HCT116 (cell line): ENCODE results near the gene PKN1. TPM values are rescaled to one million over a fixed set of nuclear protein-coding genes. Genes with fewer than 3 reads are reported as not detected.

Source experiments
- ATAC-seq: fragments of 200-7000 bp; cut with Tn5 transposase; 2 replicates; pipeline ENCODE4 v1.9.1; 2020; ENCODE audit warnings: mild to moderate bottlenecking, moderate library complexity
- BruUV-seq: library from RNA; stranded (reverse); fragments of 400-500 nt; replicated peaks from 2 replicates; lab custom pipeline; 2021; lab: Mats Ljungman, UMichigan
- CTCF ChIA-PET: fragments of 300-600 bp; sonication (Branson Sonifier 250); formaldehyde crosslinking; loops from one replicate; lab custom pipeline; 2021; ENCODE audit warnings: antibody characterized with exemption; lab: Charles Lee
- POLR2A ChIA-PET: fragments of 300-600, 350-600 bp; sonication (Branson Sonifier 250); formaldehyde crosslinking; loops from one replicate; lab custom pipeline; 2021; ENCODE audit warnings: antibody characterized with exemption; lab: Charles Lee
- RAD21 ChIA-PET, 2 experiments: fragments of 300-600 bp; sonication (Branson Sonifier 250); formaldehyde crosslinking; loops; one replicate each; lab custom pipeline; 2023; ENCODE audit warnings: low total read pairs in 2 of 2; ENCODE audit not compliant: uncharacterized antibody in 2 of 2, unreplicated experiment in 2 of 2, low non-redundant PET in 1 of 2; lab: Charles Lee
- DNase-seq: peaks from one replicate; pipeline ENCODE4 v3.0.0-alpha.2; 2010; ENCODE audit warnings: low read depth, low spot score
- H2AFZ ChIP-seq: fragments of 200-600 bp; shearing (Covaris generic), sonication (generic); 2 replicates; pipeline ENCODE4 v1.6.1; 2017; ENCODE audit warnings: low read depth, mixed run types, mixed read lengths, antibody characterized with exemption, low read length; ENCODE audit not compliant: poor library complexity, severe bottlenecking
- H3K27ac ChIP-seq: 2 replicates; pipeline ENCODE4 v1.5.1; 2012; ENCODE audit warnings: low read depth, low read length
- H3K27me3 ChIP-seq: fragments of 200-600 bp; sonication (generic); 2 replicates; pipeline ENCODE4 v1.6.1; 2016; ENCODE audit warnings: mixed run types, low read length, mixed read lengths; ENCODE audit not compliant: insufficient read depth
- H3K36me3 ChIP-seq, 2 experiments: fragments of 200-500 bp in 1 of 2; fragments of 200-600 bp in 1 of 2; sonication (Bioruptor generic) in 1 of 2; sonication (generic) in 1 of 2; 2 replicates each; pipeline versions ENCODE4 v1.5.1 to v1.6.1; 2014 to 2016; ENCODE audit warnings: low read length in 2 of 2, inconsistent platforms in 1 of 2, mixed read lengths in 1 of 2, mixed run types in 1 of 2; ENCODE audit not compliant: insufficient read depth in 2 of 2, control insufficient read depth in 1 of 2
- H3K4me1 ChIP-seq, 2 experiments: fragments of 200-600 bp in 1 of 2; sonication (generic) in 1 of 2; 2 replicates each; pipeline versions ENCODE4 v1.5.1 to v1.6.1; 2012 to 2017; ENCODE audit warnings: low read length in 2 of 2, inconsistent platforms in 1 of 2, mild to moderate bottlenecking in 1 of 2, mixed read lengths in 1 of 2, mixed run types in 1 of 2, moderate library complexity in 1 of 2; ENCODE audit not compliant: insufficient read depth in 2 of 2, control insufficient read depth in 1 of 2
- H3K4me2 ChIP-seq: fragments of 200-600 bp; sonication (generic); 2 replicates; pipeline ENCODE4 v1.6.1; 2017; ENCODE audit warnings: mixed run types, low read length, mixed read lengths
- H3K4me3 ChIP-seq, 2 experiments: fragments of 200-600 bp in 1 of 2; sonication (generic) in 1 of 2; replicated peaks in 1 of 2; 2 replicates each; pipeline ENCODE4 v1.5.1; 2011 to 2016; ENCODE audit warnings: low read length in 2 of 2, control low read depth in 1 of 2, low read depth in 1 of 2, mild to moderate bottlenecking in 1 of 2, mixed read lengths in 1 of 2, mixed run types in 1 of 2
- H3K79me2 ChIP-seq: fragments of 200-600 bp; sonication (generic); 2 replicates; pipeline ENCODE4 v1.6.1; 2017; ENCODE audit warnings: mild to moderate bottlenecking, mixed run types, low read length, moderate library complexity, mixed read lengths; ENCODE audit not compliant: insufficient read depth
- H3K9ac ChIP-seq: fragments of 200-600 bp; sonication (generic); 2 replicates; pipeline ENCODE4 v1.6.1; 2016; ENCODE audit warnings: low read length, mixed read lengths
- H3K9me2 ChIP-seq: fragments of 200-600 bp; sonication (generic), shearing (Covaris generic); 2 replicates; pipeline ENCODE4 v1.6.1; 2017; ENCODE audit warnings: mixed run types, mild to moderate bottlenecking, moderate library complexity; ENCODE audit not compliant: insufficient read depth
- H3K9me3 ChIP-seq, 2 experiments: fragments of 200-500 bp in 1 of 2; fragments of 200-600 bp in 1 of 2; sonication (Bioruptor generic) in 1 of 2; sonication (generic) in 1 of 2; 2 replicates each; pipeline ENCODE4 v1.6.1; 2014 to 2017; ENCODE audit warnings: low read length in 2 of 2, mixed read lengths in 2 of 2, inconsistent platforms in 1 of 2, low read depth in 1 of 2, mild to moderate bottlenecking in 1 of 2, mixed run types in 1 of 2, moderate library complexity in 1 of 2; ENCODE audit not compliant: control insufficient read depth in 1 of 2, insufficient read depth in 1 of 2
- H4K20me1 ChIP-seq: fragments of 200-600 bp; sonication (generic), shearing (Covaris generic); 2 replicates; pipeline ENCODE4 v1.6.1; 2017; ENCODE audit warnings: mixed run types, mild to moderate bottlenecking, moderate library complexity; ENCODE audit not compliant: insufficient read depth
- ATF3 ChIP-seq: IDR thresholded peaks from 2 replicates; pipeline ENCODE4 v1.6.1; 2012
- CEBPB ChIP-seq: IDR thresholded peaks from 2 replicates; pipeline ENCODE4 v1.6.1; 2012; ENCODE audit warnings: low read depth
- EGR1 ChIP-seq: IDR thresholded peaks from 2 replicates; pipeline ENCODE4 v1.6.1; 2012; ENCODE audit warnings: low read depth
- EZH2 ChIP-seq: fragments of 200-600 bp; sonication (generic); IDR thresholded peaks from 2 replicates; pipeline ENCODE4 v1.6.1; 2017; ENCODE audit warnings: antibody characterized with exemption, mixed run types
- JUND ChIP-seq: IDR thresholded peaks from 2 replicates; pipeline ENCODE4 v1.6.1; 2012
- MAX ChIP-seq: IDR thresholded peaks from 2 replicates; pipeline ENCODE4 v1.6.1; 2012
- POLR2A ChIP-seq: IDR thresholded peaks from 2 replicates; pipeline ENCODE4 v1.7.0; 2011; ENCODE audit warnings: borderline replicate concordance; ENCODE audit not compliant: insufficient read depth, insufficient read length; ENCODE audit errors: extremely low read depth
- POLR2AphosphoS5 ChIP-seq: IDR thresholded peaks from 2 replicates; pipeline ENCODE4 v1.6.1; 2011; ENCODE audit warnings: mild to moderate bottlenecking, low read depth, low read length, moderate library complexity
- REST ChIP-seq: IDR thresholded peaks from 2 replicates; pipeline ENCODE4 v1.6.1; 2012; ENCODE audit warnings: low read depth
- SP1 ChIP-seq: IDR thresholded peaks from 2 replicates; pipeline ENCODE4 v1.6.1; 2012; ENCODE audit warnings: low read depth
- ZFX ChIP-seq: fragments of 450-650 bp; IDR thresholded peaks from 2 replicates; pipeline ENCODE4 v1.6.1; 2017
- ZNF274 ChIP-seq: fragments of 200-500 bp; sonication (Bioruptor generic); IDR thresholded peaks from 2 replicates; pipeline ENCODE4 v1.6.1; 2014; ENCODE audit warnings: mild to moderate bottlenecking, low read depth, low read length, inconsistent platforms
- intact Hi-C: fragments of 100-400 bp; cut with micrococcal nuclease; formaldehyde crosslinking; loops from 2 replicates; pipeline ENCODE4 v1.10.0; 2022
- total RNA-seq: library from RNA; stranded (reverse); gene quantifications from one replicate; pipeline ENCODE4 v1.2.1, GENCODE V29; 2021; ENCODE audit not compliant: unreplicated experiment
- TF ChIP-seq, protein P1 (sequence below): IDR thresholded peaks from 2 replicates; pipeline ENCODE4 v1.6.1; 2011; ENCODE audit warnings: mild to moderate bottlenecking, low read length, moderate library complexity; ENCODE audit not compliant: insufficient replicate concordance; ENCODE audit errors: extremely low read depth

PKN1 gene
- total RNA-seq, 1 experiment from 2014 or later: 248 TPM

GRCh38 chr19:14520543-14520942, 87.4 kb downstream of the PKN1 start:
- peaks cover 26% of the 10 kb centered on the region for H3K79me2 ChIP-seq
- intact Hi-C loops: no loop called here
- ChIA-PET POLR2A (interaction anchor here (1.1 to 4.7 kb wide), 3 partner anchors 8 to 13 kb away, joined by 6 to 112 read pairs (median 9); partner anchors contain the start of gene TECR), RAD21 (no interaction called here), CTCF (interaction anchor here (1.2 kb wide), 1 partner anchor 15 kb away, joined by 3 read pairs; no protein-coding TSS in a partner anchor)
- no peak for ATAC-seq
- H3K27me3 ChIP-seq: no peaks in the 10 kb centered on the region
- H2AFZ ChIP-seq: no peak overlapping the region
- H3K36me3 ChIP-seq: peaks cover 4 to 17% of the 10 kb centered on the region in 2 experiments; a peak in 1 of 4 replicates
- H4K20me1 ChIP-seq: peaks cover 22% of the 10 kb centered on the region; the same call in 1 of the 2 replicates
- H3K9me2 ChIP-seq: no peaks in the 10 kb centered on the region
- TF ChIP-seq ATF3 (no peak), MAX (no peak), SP1 (no peak), CEBPB (no peak), POLR2AphosphoS5 (no peak), JUND (no peak), POLR2A (no peak), ZNF274 (no peak), ZFX (no peak), REST (no peak), EGR1 (no peak), EZH2 (no peak)
- TF ChIP-seq, protein P1, sequence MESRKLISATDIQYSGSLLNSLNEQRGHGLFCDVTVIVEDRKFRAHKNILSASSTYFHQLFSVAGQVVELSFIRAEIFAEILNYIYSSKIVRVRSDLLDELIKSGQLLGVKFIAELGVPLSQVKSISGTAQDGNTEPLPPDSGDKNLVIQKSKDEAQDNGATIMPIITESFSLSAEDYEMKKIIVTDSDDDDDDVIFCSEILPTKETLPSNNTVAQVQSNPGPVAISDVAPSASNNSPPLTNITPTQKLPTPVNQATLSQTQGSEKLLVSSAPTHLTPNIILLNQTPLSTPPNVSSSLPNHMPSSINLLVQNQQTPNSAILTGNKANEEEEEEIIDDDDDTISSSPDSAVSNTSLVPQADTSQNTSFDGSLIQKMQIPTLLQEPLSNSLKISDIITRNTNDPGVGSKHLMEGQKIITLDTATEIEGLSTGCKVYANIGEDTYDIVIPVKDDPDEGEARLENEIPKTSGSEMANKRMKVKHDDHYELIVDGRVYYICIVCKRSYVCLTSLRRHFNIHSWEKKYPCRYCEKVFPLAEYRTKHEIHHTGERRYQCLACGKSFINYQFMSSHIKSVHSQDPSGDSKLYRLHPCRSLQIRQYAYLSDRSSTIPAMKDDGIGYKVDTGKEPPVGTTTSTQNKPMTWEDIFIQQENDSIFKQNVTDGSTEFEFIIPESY: no peak
- DNase-seq: no peak
- peak overlapping the region in 1 of 2 experiments; percentile 13; a peak in 1 of 4 replicates for H3K4me3 ChIP-seq
- peak overlapping the region; percentile 97 for H3K27ac ChIP-seq
- no TSS peak for BruUV-seq
- H3K9me3 ChIP-seq: no peaks in the 10 kb centered on the region
- H3K9ac ChIP-seq: peak overlapping the region; percentile 66
- H3K4me2 ChIP-seq: peak overlapping the region; percentile 87
- peaks cover 48 to 65% of the 10 kb centered on the region in 2 experiments for H3K4me1 ChIP-seq
